MCF 10A (cell line): ENCODE data around the gene GFAP. TPM values are rescaled to one million over a fixed set of nuclear protein-coding genes. Genes with fewer than 3 reads are reported as not detected.

Source experiments
- microRNA-seq: library from miRNA; unstranded; fragments of <30 nt; microRNA quantifications from one replicate; pipeline ENCODE4 v1.2.0, GENCODE V29; 2022
- total RNA-seq: library from RNA; stranded (reverse); gene quantifications from 2 replicates; pipeline ENCODE4 v1.2.3, GENCODE V29; 2022

GFAP gene
- total RNA-seq, 1 experiment from 2014 or later, result not detected

Small RNA genes lying within 50 kb of the gene (microRNA-seq; reads per million reads assigned to microRNA genes)
- gene MIR6783, result 3.4 reads per million, percentile 25 among the genes with 10 or more reads in this experiment

Other genes starting within 250 kb of the GFAP start
- gene CCDC43, start 225.7 kb downstream of the GFAP start, total RNA-seq, result 32.8 and 33.6 TPM in 2 replicates
- 13.9 TPM in 2 replicates for gene DBF4B, start 206.8 kb downstream of the GFAP start, total RNA-seq
- gene ADAM11, start 156.5 kb downstream of the GFAP start, total RNA-seq, result 0.16 and 0.56 TPM in 2 replicates
- gene GJC1, start 85.2 kb downstream of the GFAP start, total RNA-seq, result 6.9 and 7.9 TPM in 2 replicates
- not detected in 2 replicates for gene HIGD1B, start 67.6 kb downstream of the GFAP start, total RNA-seq
- gene EFTUD2, start 16.1 kb downstream of the GFAP start, total RNA-seq, result 119 and 125 TPM in 2 replicates
- 11.2 and 17.5 TPM in 2 replicates for gene KIF18B, start 32.3 kb upstream of the GFAP start, total RNA-seq
- gene C1QL1, start 52.8 kb upstream of the GFAP start, total RNA-seq, result 0.56 and 0.96 TPM in 2 replicates
- gene DCAKD, start 136.1 kb upstream of the GFAP start, total RNA-seq, result 23.1 and 23.3 TPM in 2 replicates
- gene NMT1, start 145.8 kb upstream of the GFAP start, total RNA-seq, result 85.3 and 89.7 TPM in 2 replicates
- 54.5 and 69.7 TPM in 2 replicates for gene PLCD3, start 217.0 kb upstream of the GFAP start, total RNA-seq
- 7.2 and 7.8 TPM in 2 replicates for gene ACBD4, start 220.2 kb upstream of the GFAP start, total RNA-seq
- gene HEXIM1, start 233.0 kb upstream of the GFAP start, total RNA-seq, result 22.5 and 26.7 TPM in 2 replicates
- gene HEXIM2, start 246.4 kb upstream of the GFAP start, total RNA-seq, result 5.1 and 7.7 TPM in 2 replicates